ENCODE measurements around the gene FGF19. TPM values are rescaled to one million over a fixed set of nuclear protein-coding genes. Genes with fewer than 3 reads are reported as not detected.

FGF19 gene
- total RNA-seq, 1 experiment from 2014 or later, result 7.4 TPM

DNA sequence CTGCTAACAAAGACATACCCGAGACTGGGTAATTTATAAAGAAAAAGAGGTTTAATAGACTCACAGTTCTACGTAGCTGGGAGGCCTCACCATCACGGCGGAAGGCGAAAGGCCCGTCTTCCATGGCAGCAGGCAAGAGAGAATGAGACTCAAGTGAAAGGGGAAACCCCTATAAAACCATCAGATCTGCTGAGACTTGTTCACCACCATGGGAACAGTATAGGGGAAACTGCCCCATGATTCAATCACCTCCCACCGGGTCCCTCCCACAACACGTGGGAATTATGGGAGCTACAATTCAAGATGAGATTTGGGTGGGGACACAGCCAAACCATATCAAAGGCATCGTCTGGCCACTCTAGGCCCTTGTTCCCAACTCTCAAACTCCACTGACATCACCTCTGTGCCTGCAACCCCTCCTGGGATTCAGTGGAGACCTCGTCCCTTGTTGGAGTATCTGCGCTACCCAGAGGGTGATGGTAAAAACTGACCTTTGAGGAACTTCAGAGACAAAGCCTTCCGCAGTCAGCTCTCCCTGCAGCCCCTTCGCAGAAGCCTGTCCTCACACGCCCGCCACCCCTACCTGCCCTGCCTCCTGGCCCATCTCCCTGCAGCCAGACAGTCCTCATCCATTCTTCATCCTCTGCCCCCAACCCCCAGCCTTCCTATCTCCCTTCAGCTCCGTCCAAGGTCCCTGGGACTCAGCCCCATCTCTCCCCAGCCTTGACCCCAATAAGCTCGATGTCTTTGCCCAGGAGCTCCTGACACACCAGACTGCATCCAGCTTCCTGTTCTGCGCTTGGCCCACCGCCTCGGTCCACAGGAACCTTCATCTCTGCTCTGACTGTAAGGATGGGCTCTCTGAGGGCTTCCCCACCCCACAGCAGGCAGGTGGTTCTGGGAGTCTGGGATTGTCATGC, 47.0 kb downstream of the FGF19 start:
- H3K4me3 Mint-ChIP-seq, result no peak overlapping the region
- peaks cover 33 to 35% of the 10 kb centered on the region in 2 experiments for H3K4me1 Mint-ChIP-seq
- Histone ChIP-seq H3K27ac (ENCODE audit: insufficient read length, low read depth, low read length) (no peak overlapping the region), H2BK120ac (ENCODE audit: low read depth, low read length, poor library complexity, severe bottlenecking) (no peak overlapping the region), H3K23ac (ENCODE audit: insufficient read length, low read depth, low read length) (no peak overlapping the region), H2AK5ac (ENCODE audit: insufficient read length, low read length) (no peak overlapping the region), H3K9me3 (ENCODE audit: control insufficient read depth, low read depth, low read length) (no peaks in the 10 kb centered on the region), H2BK12ac (ENCODE audit: insufficient read length, low read depth, low read length) (no peak overlapping the region), H4K20me1 (ENCODE audit: control insufficient read depth, insufficient read depth, insufficient read length) (no peaks in the 10 kb centered on the region), H2BK15ac (ENCODE audit: low read depth, low read length) (0 out of 2 replicates have a peak overlapping the region, but pooled peaks have one; percentile 9), H3K18ac (ENCODE audit: insufficient read length, low read depth, low read length) (no peak overlapping the region), H2BK20ac (ENCODE audit: low read depth, low read length, poor library complexity, severe bottlenecking) (no peak overlapping the region), H3K79me2 (ENCODE audit: insufficient read depth, low read length) (no peaks in the 10 kb centered on the region), H4K5ac (ENCODE audit: insufficient read length, low read depth, low read length) (no peak overlapping the region), H3K79me1 (ENCODE audit: insufficient read depth, low read depth, low read length, poor library complexity, severe bottlenecking) (no peaks in the 10 kb centered on the region), H3T11ph (ENCODE audit: low read length) (no peak overlapping the region), H3K56ac (ENCODE audit: insufficient read length, low read depth, low read length) (no peak overlapping the region), H3K14ac (ENCODE audit: insufficient read depth, low read length) (no peak overlapping the region), H2AFZ (ENCODE audit: low read length) (no peak overlapping the region), H3K23me2 (ENCODE audit: insufficient read length, low read depth, low read length, poor library complexity, severe bottlenecking) (no peaks in the 10 kb centered on the region), H3K4ac (ENCODE audit: low read depth, low read length) (no peak overlapping the region), H3K27me3 (ENCODE audit: insufficient read depth, low read length) (no peaks in the 10 kb centered on the region), H4K91ac (ENCODE audit: insufficient read length, low read depth, low read length) (no peak overlapping the region), H4K8ac (replicated peaks; ENCODE audit: insufficient read length, low read depth, low read length) (no peak overlapping the region), H3K4me2 (ENCODE audit: insufficient read depth, insufficient read length, low read length) (no peak overlapping the region), H3K9ac (ENCODE audit: extremely low read depth, insufficient read length, low read length) (no peak overlapping the region), H3K4me1 (ENCODE audit: insufficient read depth, low read length) (no peaks in the 10 kb centered on the region), H2BK5ac (ENCODE audit: insufficient read length, low read length) (no peak overlapping the region)
- H3K27me3 Mint-ChIP-seq (ENCODE audit: low read depth), result no peaks in the 10 kb centered on the region
- H3K9me3 Mint-ChIP-seq, result no peaks in the 10 kb centered on the region
- peak overlapping the region in 2 of 3 experiments; percentile 32 to 49; a peak in 1 of 7 replicates for H3K27ac Mint-ChIP-seq
- peak; percentile 28 for DNase-seq
- no peak for TF ChIP-seq CTCF (conservative IDR thresholded peaks at IDR 0.05)
- WGBS (ENCODE audit: extremely low coverage, insufficient read length, low lambda C conversion rate), result no CpG with 5 or more reads among the region's 20 CpGs
- H3K36me3 Mint-ChIP-seq (ENCODE audit: insufficient read depth in 1 of 3, low read depth in 3 of 3), result peaks cover 0 to 28% (median 26%) of the 10 kb centered on the region in 3 experiments; a peak in 6 of 7 replicates
